Parathyroid adenoma (tissue), 2 donors: Measurements from ENCODE around the gene ZNF319.
A peak's percentile ranks its signal among the peaks of the same experiment; 100 is the strongest.

ENCODE experiments used
- H2AFZ ChIP-seq: fragments of 300-600 bp; sonication (generic); one replicate; pipeline ENCODE4 v1.7.0; 2017; ENCODE audit warnings: antibody characterized with exemption, mild to moderate bottlenecking
- H3K27ac ChIP-seq: fragments of 300-600 bp; sonication (generic); one replicate; pipeline ENCODE4 v1.7.0; 2017
- H3K27me3 ChIP-seq: fragments of 300-600 bp; sonication (generic); one replicate; pipeline ENCODE4 v1.7.0; 2017; ENCODE audit warnings: low read length; ENCODE audit not compliant: control insufficient read depth, insufficient read depth
- H3K36me3 ChIP-seq: fragments of 300-600 bp; sonication (generic); one replicate; pipeline ENCODE4 v1.7.0; 2017; ENCODE audit warnings: low read length; ENCODE audit not compliant: control insufficient read depth, insufficient read depth
- H3K4me1 ChIP-seq: fragments of 300-600 bp; sonication (generic); one replicate; pipeline ENCODE4 v1.7.0; 2017; ENCODE audit warnings: control low read depth
- H3K4me2 ChIP-seq: fragments of 300-600 bp; sonication (generic); one replicate; pipeline ENCODE4 v1.7.0; 2017; ENCODE audit warnings: low read length
- H3K4me3 ChIP-seq: fragments of 300-600 bp; sonication (generic); one replicate; pipeline ENCODE4 v1.7.0; 2017; ENCODE audit warnings: low read depth, low read length
- H3K79me2 ChIP-seq: fragments of 300-600 bp; sonication (generic); one replicate; pipeline ENCODE4 v1.7.0; 2017; ENCODE audit warnings: control low read depth
- H3K9ac ChIP-seq: fragments of 300-600 bp; sonication (generic); one replicate; pipeline ENCODE4 v1.7.0; 2017; ENCODE audit warnings: mild to moderate bottlenecking
- H3K9me3 ChIP-seq: fragments of 300-600 bp; sonication (generic); one replicate; pipeline ENCODE4 v1.7.0; 2017; ENCODE audit warnings: low read length; ENCODE audit not compliant: control insufficient read depth
- TF ChIP-seq, protein P1 (sequence below): fragments of 300-600 bp; sonication (generic); IDR thresholded peaks from one replicate; pipeline ENCODE4 v1.7.0; 2017; ENCODE audit warnings: antibody characterized with exemption, mild to moderate bottlenecking
- donor health status: primary hyperparathyroidism.

Gene ZNF319

DNA sequence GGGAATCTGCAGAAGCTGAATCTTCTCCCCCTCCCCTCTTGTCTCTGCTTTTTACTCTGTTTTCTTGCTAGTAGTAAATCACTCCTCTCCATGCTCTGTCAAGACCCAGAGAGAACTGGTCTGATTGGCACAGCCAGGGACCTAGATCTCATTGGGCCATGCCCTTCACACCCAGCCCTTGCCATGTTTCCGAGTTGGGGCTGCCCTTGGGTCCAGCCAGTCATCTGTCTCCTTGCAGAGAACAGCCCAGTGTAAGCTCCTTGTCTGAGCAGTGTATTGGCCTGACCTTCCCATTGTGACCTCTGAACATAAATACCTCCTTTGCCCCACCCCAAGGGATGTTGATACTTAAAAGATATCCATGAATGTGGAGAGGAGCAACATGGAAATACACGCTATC is 28.9 kb upstream of the ZNF319 start:
- no peak overlapping the region for H3K9ac ChIP-seq
- no peaks in the 10 kb centered on the region for H3K9me3 ChIP-seq
- H2AFZ ChIP-seq, result no peak overlapping the region
- H3K4me3 ChIP-seq, result no peak overlapping the region
- TF ChIP-seq, protein P1, sequence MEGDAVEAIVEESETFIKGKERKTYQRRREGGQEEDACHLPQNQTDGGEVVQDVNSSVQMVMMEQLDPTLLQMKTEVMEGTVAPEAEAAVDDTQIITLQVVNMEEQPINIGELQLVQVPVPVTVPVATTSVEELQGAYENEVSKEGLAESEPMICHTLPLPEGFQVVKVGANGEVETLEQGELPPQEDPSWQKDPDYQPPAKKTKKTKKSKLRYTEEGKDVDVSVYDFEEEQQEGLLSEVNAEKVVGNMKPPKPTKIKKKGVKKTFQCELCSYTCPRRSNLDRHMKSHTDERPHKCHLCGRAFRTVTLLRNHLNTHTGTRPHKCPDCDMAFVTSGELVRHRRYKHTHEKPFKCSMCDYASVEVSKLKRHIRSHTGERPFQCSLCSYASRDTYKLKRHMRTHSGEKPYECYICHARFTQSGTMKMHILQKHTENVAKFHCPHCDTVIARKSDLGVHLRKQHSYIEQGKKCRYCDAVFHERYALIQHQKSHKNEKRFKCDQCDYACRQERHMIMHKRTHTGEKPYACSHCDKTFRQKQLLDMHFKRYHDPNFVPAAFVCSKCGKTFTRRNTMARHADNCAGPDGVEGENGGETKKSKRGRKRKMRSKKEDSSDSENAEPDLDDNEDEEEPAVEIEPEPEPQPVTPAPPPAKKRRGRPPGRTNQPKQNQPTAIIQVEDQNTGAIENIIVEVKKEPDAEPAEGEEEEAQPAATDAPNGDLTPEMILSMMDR, result no peak
- H3K79me2 ChIP-seq, result peaks cover 13% of the 10 kb centered on the region
- no peak overlapping the region for H3K4me2 ChIP-seq
- H3K27me3 ChIP-seq, result no peaks in the 10 kb centered on the region
- peaks cover 17% of the 10 kb centered on the region for H3K4me1 ChIP-seq
- no peaks in the 10 kb centered on the region for H3K36me3 ChIP-seq
- no peak overlapping the region for H3K27ac ChIP-seq

- no peak overlapping the region for H3K27ac ChIP-seq
- H2AFZ ChIP-seq, result no peak overlapping the region
- peaks cover 13% of the 10 kb centered on the region for H3K79me2 ChIP-seq
- peaks cover 17% of the 10 kb centered on the region for H3K4me1 ChIP-seq
- TF ChIP-seq, protein P1, result no peak
- no peak overlapping the region for H3K4me2 ChIP-seq
- no peaks in the 10 kb centered on the region for H3K36me3 ChIP-seq
- H3K27me3 ChIP-seq, result no peaks in the 10 kb centered on the region
- H3K9me3 ChIP-seq, result no peaks in the 10 kb centered on the region
- H3K9ac ChIP-seq, result no peak overlapping the region
- H3K4me3 ChIP-seq, result no peak overlapping the region
Observed at GRCh38 chr16:58028541-58029070, 28.1 kb upstream of the ZNF319 start.

GRCh38 chr16:58027916-58028455 is 27.5 kb upstream of the ZNF319 start:
- Histone ChIP-seq H3K9me3 (no peaks in the 10 kb centered on the region), H3K27ac (peak overlapping the region; percentile 82), H3K9ac (no peak overlapping the region), H3K27me3 (no peaks in the 10 kb centered on the region), H3K4me3 (no peak overlapping the region), H3K36me3 (no peaks in the 10 kb centered on the region), H3K4me1 (peaks cover 19% of the 10 kb centered on the region), H2AFZ (no peak overlapping the region), H3K79me2 (peaks cover 11% of the 10 kb centered on the region), H3K4me2 (peak overlapping the region; percentile 86)
- TF ChIP-seq, protein P1, result no peak

DNA sequence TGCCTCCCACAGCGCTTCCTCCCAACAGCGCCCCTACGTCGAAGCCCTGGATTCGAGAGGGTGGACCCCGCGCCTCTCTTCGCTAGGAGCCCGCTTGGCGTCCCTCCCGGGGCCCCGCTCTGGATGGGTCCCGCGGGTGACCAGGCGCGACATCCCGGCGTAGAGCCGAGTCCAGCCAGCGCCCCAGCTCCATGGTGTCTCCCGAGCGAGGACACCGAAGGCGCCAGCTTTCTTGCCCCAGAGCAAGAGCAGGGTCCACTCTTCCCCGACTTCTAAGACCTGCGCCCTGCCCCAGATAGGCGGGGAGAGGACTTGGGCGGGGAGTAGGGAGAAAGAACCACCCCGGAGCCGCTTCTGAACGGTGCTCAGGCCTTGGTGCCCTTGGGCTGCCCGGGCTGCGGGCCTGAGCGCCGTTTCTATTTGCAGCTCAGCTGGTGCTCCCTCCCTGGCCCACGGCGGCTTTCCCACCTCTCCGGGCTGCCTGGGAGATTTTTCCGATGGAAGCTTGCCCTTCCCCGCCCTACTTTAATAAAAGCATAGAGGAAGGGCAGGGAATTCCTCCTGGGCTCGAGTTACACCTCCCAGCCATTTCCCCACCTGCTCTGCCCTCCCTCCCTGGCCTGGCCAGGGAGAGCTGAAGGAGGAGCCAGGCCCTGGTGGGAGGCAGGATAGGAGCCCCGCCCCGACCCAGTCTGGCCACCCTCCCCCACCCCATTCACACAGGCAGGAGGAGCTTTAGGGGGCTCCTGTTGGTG is 26.9 kb upstream of the ZNF319 start:
- Histone ChIP-seq H2AFZ (peak overlapping the region; percentile 73), H3K4me3 (peak overlapping the region; percentile 84), H3K9me3 (no peaks in the 10 kb centered on the region), H3K27me3 (no peaks in the 10 kb centered on the region), H3K36me3 (no peaks in the 10 kb centered on the region), H3K27ac (peak overlapping the region; percentile 82), H3K4me1 (peaks cover 19% of the 10 kb centered on the region), H3K9ac (peak overlapping the region; percentile 19), H3K79me2 (peaks cover 11% of the 10 kb centered on the region), H3K4me2 (peak overlapping the region; percentile 86)
- TF ChIP-seq, protein P1, result no peak
